Measurements from ENCODE around the gene CPO. TPM values are rescaled to one million over a fixed set of nuclear protein-coding genes. Genes with fewer than 3 reads are reported as not detected.

Gene CPO, protein sequence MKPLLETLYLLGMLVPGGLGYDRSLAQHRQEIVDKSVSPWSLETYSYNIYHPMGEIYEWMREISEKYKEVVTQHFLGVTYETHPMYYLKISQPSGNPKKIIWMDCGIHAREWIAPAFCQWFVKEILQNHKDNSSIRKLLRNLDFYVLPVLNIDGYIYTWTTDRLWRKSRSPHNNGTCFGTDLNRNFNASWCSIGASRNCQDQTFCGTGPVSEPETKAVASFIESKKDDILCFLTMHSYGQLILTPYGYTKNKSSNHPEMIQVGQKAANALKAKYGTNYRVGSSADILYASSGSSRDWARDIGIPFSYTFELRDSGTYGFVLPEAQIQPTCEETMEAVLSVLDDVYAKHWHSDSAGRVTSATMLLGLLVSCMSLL
- total RNA-seq: not detected

DNA sequence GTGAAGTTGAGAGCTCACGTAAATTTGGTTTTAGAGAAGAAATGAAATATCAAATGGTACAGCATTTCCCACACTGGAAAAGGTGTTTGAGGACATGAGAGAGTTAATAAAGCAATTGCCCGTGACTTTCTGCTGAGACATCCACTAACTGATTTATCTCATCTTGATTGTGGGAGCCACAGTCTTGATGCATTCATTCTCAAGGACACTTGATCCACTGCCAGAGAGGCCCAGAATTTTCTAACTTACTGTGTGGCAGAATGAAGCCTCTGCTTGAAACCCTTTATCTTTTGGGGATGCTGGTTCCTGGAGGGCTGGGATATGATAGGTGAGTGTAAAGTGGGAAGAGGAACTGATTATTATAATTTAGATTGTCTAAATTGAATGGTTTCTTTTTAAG lies at the start of gene CPO:
Gene CPO (plus strand): TSS at position 179 of the 400 bp plus-strand sequence. CDS start 82 bp downstream, at position 261.
- Histone ChIP-seq H3K36me3 (no peaks in the 10 kb centered on the region), H3K4me1 (no peaks in the 10 kb centered on the region), H3K9me3 (no peaks in the 10 kb centered on the region), H3K4me3 (no peak within 1 kb of the TSS), H3K27ac (no peak within 1 kb of the TSS), H3K27me3 (no peaks in the 10 kb centered on the region)
- DNase-seq (ENCODE audit: extremely low spot score in 2 of 2): no peak
- TF ChIP-seq, protein P1, sequence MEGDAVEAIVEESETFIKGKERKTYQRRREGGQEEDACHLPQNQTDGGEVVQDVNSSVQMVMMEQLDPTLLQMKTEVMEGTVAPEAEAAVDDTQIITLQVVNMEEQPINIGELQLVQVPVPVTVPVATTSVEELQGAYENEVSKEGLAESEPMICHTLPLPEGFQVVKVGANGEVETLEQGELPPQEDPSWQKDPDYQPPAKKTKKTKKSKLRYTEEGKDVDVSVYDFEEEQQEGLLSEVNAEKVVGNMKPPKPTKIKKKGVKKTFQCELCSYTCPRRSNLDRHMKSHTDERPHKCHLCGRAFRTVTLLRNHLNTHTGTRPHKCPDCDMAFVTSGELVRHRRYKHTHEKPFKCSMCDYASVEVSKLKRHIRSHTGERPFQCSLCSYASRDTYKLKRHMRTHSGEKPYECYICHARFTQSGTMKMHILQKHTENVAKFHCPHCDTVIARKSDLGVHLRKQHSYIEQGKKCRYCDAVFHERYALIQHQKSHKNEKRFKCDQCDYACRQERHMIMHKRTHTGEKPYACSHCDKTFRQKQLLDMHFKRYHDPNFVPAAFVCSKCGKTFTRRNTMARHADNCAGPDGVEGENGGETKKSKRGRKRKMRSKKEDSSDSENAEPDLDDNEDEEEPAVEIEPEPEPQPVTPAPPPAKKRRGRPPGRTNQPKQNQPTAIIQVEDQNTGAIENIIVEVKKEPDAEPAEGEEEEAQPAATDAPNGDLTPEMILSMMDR (IDR thresholded peaks at IDR 0.05): no peak
- TF ChIP-seq POLR2A (IDR thresholded peaks at IDR 0.05) (no peak), POLR2AphosphoS5 (IDR thresholded peaks at IDR 0.05; ENCODE audit: insufficient read depth in 1 of 2, low read depth in 1 of 2) (no peak)
- intact Hi-C loops (cut with DNase I): no loop called here

DNA sequence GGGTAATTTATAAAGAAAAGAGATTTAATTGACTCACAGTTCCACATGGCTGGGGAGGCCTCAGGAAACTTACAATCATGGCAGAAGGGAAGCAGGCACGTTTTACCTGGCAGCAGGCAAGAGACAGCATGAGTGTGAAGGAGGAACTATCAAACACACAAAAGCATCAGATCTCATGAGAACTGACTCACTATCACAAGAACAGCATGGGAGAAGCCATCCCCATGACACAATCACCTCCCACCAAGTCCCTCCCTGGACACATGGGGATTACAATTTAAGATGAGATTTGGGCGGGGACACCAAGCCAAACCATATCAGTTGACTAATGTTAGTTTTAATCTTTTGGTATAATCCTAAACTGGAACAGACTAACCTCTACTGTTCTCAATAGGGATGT lies 49.1 kb upstream of the CPO start:
- TF ChIP-seq POLR2AphosphoS5 (IDR thresholded peaks at IDR 0.05; ENCODE audit: insufficient read depth in 1 of 2, low read depth in 1 of 2): no peak
- no peak for TF ChIP-seq POLR2A (IDR thresholded peaks at IDR 0.05)
- TF ChIP-seq, protein P1 (IDR thresholded peaks at IDR 0.05): no peak
- Histone ChIP-seq H3K9me3 (no peaks in the 10 kb centered on the region), H3K4me3 (no peak overlapping the region), H3K4me1 (no peaks in the 10 kb centered on the region), H3K27ac (no peak overlapping the region), H3K27me3 (no peaks in the 10 kb centered on the region), H3K36me3 (no peaks in the 10 kb centered on the region)
- intact Hi-C loops (cut with DNase I): no loop called here
- DNase-seq (ENCODE audit: extremely low spot score in 2 of 2): no peak

DNA sequence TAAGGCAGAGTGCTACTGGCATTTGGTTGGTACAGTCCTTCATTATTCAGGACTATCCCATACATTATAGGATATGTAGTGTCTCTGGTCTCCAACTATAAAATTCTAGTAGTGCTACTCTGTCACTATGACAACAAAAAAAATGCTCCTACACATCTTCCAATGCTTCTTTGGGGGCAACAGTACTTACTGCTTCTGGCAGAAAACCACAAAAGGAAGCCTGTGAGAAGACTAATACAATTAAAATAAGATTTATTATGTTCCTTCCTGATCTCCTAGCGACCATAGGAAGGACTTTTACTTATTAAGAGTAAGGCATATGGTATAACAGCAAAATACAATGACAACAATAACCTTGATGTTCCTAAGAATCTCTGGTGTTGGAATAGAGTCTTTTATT lies 48.4 kb upstream of the CPO start:
- no peak overlapping the region for H3K27ac ChIP-seq
- DNase-seq (ENCODE audit: extremely low spot score in 2 of 2): no peak
- H3K4me3 ChIP-seq: no peak overlapping the region
- no peaks in the 10 kb centered on the region for H3K9me3 ChIP-seq
- H3K27me3 ChIP-seq: no peaks in the 10 kb centered on the region
- intact Hi-C loops (cut with DNase I): no loop called here
- no peaks in the 10 kb centered on the region for H3K4me1 ChIP-seq
- TF ChIP-seq POLR2A (IDR thresholded peaks at IDR 0.05) (no peak), POLR2AphosphoS5 (IDR thresholded peaks at IDR 0.05; ENCODE audit: insufficient read depth in 1 of 2, low read depth in 1 of 2) (no peak)
- TF ChIP-seq, protein P1 (IDR thresholded peaks at IDR 0.05): no peak
- H3K36me3 ChIP-seq: no peaks in the 10 kb centered on the region

DNA sequence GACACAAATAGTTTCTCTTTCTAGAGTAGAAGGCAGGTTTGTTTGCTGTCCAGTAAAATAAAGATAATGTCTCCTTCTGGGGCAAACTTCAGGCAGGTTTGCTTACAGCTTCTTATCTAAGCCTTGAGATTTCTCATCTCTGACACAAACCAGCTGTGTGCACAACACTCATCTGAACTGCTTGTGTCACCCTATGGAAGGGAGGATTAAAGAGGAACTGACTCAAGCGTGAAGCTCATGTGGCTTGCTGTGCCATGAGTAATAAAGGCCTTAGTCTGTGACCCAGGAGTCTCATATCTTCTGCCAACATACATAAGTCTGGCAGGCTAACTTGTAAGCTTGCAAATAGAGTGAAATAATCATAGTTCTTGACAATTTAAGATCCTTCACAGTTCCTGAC lies 24.2 kb upstream of the CPO start:
- H3K4me3 ChIP-seq: no peak overlapping the region
- no peaks in the 10 kb centered on the region for H3K36me3 ChIP-seq
- H3K4me1 ChIP-seq: no peaks in the 10 kb centered on the region
- no peak overlapping the region for H3K27ac ChIP-seq
- H3K27me3 ChIP-seq: no peaks in the 10 kb centered on the region
- no peaks in the 10 kb centered on the region for H3K9me3 ChIP-seq
- intact Hi-C loops (cut with DNase I): no loop called here
- DNase-seq (ENCODE audit: extremely low spot score in 2 of 2): no peak
- TF ChIP-seq POLR2A (IDR thresholded peaks at IDR 0.05) (no peak), POLR2AphosphoS5 (IDR thresholded peaks at IDR 0.05; ENCODE audit: insufficient read depth in 1 of 2, low read depth in 1 of 2) (no peak)
- TF ChIP-seq, protein P1 (IDR thresholded peaks at IDR 0.05): no peak

DNA sequence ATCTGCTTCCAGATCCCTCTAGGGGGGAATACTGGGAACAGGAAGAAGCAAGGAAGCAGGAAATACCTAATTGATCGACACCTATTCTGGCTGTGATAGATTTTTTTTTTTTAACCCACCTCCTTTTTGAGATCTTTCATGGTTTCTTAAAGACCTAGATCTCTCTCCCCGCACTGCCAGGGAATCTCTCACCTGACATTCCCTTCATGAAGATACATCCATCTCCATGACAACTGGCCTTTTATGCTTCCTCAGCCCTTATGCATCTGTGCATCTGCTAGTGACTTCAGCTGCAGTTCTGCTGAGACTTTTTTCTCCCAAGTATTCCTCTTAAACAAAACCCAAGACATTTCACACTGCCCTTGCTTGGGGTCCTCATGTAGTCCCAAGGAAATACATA lies 21.1 kb upstream of the CPO start:
- DNase-seq (ENCODE audit: extremely low spot score in 2 of 2): no peak
- Histone ChIP-seq H3K27ac (no peak overlapping the region), H3K9me3 (no peaks in the 10 kb centered on the region), H3K4me3 (no peak overlapping the region), H3K36me3 (no peaks in the 10 kb centered on the region), H3K27me3 (no peaks in the 10 kb centered on the region), H3K4me1 (no peaks in the 10 kb centered on the region)
- intact Hi-C loops (cut with DNase I): no loop called here
- TF ChIP-seq, protein P1 (IDR thresholded peaks at IDR 0.05): no peak
- TF ChIP-seq POLR2AphosphoS5 (IDR thresholded peaks at IDR 0.05; ENCODE audit: insufficient read depth in 1 of 2, low read depth in 1 of 2): no peak

Data from vagina (tissue), 2 donors.